Endothelial cell (in vitro differentiated cells): ENCODE data around the gene GMDS. TPM values are rescaled to one million over a fixed set of nuclear protein-coding genes. Genes with fewer than 3 reads are reported as not detected.

ENCODE experiments used
- DNase-seq: peaks from one replicate; pipeline ENCODE4 v3.0.0; 2021; ENCODE audit warnings: low spot score
- H3K27ac Mint-ChIP-seq: one replicate; pipeline ENCODE4 v1.8.0; 2021; ENCODE audit warnings: mixed read lengths, inconsistent platforms; ENCODE audit not compliant: unreplicated experiment
- H3K27me3 Mint-ChIP-seq: one replicate; pipeline ENCODE4 v1.8.0; 2021; ENCODE audit warnings: mild to moderate bottlenecking, moderate library complexity, mixed read lengths, inconsistent platforms; ENCODE audit not compliant: unreplicated experiment
- H3K36me3 Mint-ChIP-seq: one replicate; pipeline ENCODE4 v1.8.0; 2021; ENCODE audit warnings: mild to moderate bottlenecking, low read depth, mixed read lengths, inconsistent platforms; ENCODE audit not compliant: unreplicated experiment
- H3K4me1 Mint-ChIP-seq: one replicate; pipeline ENCODE4 v1.8.0; 2021; ENCODE audit warnings: mild to moderate bottlenecking, mixed read lengths, inconsistent platforms; ENCODE audit not compliant: unreplicated experiment
- H3K4me3 Mint-ChIP-seq: one replicate; pipeline ENCODE4 v1.8.0; 2021; ENCODE audit warnings: mild to moderate bottlenecking, mixed read lengths, inconsistent platforms; ENCODE audit not compliant: unreplicated experiment
- H3K9me3 Mint-ChIP-seq: one replicate; pipeline ENCODE4 v1.8.0; 2021; ENCODE audit warnings: mixed read lengths, inconsistent platforms; ENCODE audit not compliant: unreplicated experiment
- CTCF ChIP-seq: fragments of 200-600 bp; sonication (generic); IDR thresholded peaks from one replicate; pipeline ENCODE4 v1.5.0; 2021; ENCODE audit warnings: antibody characterized with exemption; ENCODE audit not compliant: unreplicated experiment
- total RNA-seq: library from RNA; stranded (reverse); fragmentation: NEBNext Ultra II Directional; extraction: Animal tissue kit (Norgen Biotek cat#: 25700); gene quantifications from one replicate; pipeline ENCODE4 v1.2.1, GENCODE V29; 2021; ENCODE audit not compliant: unreplicated experiment

Gene GMDS
- total RNA-seq, 1 donor from 2014 or later, result 36.0 TPM

GRCh38 chr6:1613346-1613687 is 632.1 kb downstream of the GMDS start:
- peaks cover 46% of the 10 kb centered on the region for H3K4me1 Mint-ChIP-seq

GRCh38 chr6:1612974-1613306 is 632.5 kb downstream of the GMDS start:
- H3K4me3 Mint-ChIP-seq, result peak overlapping the region; percentile 100
- peaks cover 27% of the 10 kb centered on the region for H3K27me3 Mint-ChIP-seq
- peaks cover 4% of the 10 kb centered on the region for H3K9me3 Mint-ChIP-seq
- H3K36me3 Mint-ChIP-seq, result peaks cover 38% of the 10 kb centered on the region
- no peak for DNase-seq
- TF ChIP-seq CTCF, result no peak
- H3K27ac Mint-ChIP-seq, result peak overlapping the region; percentile 96
- peaks cover 46% of the 10 kb centered on the region for H3K4me1 Mint-ChIP-seq

More at GRCh38 chr6:1613346-1613687, 632.1 kb downstream of the GMDS start:
- H3K27me3 Mint-ChIP-seq, result peaks cover 25% of the 10 kb centered on the region
- no peak for TF ChIP-seq CTCF
- DNase-seq, result no peak
- H3K27ac Mint-ChIP-seq, result peak overlapping the region; percentile 96
- peaks cover 4% of the 10 kb centered on the region for H3K9me3 Mint-ChIP-seq
- H3K4me3 Mint-ChIP-seq, result peak overlapping the region; percentile 100
- peaks cover 40% of the 10 kb centered on the region for H3K36me3 Mint-ChIP-seq

GRCh38 chr6:1612299-1612973 is 633.0 kb downstream of the GMDS start:
- no peak for TF ChIP-seq CTCF
- DNase-seq, result no peak
- peaks cover 44% of the 10 kb centered on the region for H3K4me1 Mint-ChIP-seq
- H3K9me3 Mint-ChIP-seq, result peaks cover 4% of the 10 kb centered on the region
- peaks cover 33% of the 10 kb centered on the region for H3K36me3 Mint-ChIP-seq
- H3K4me3 Mint-ChIP-seq, result peak overlapping the region; percentile 100
- H3K27me3 Mint-ChIP-seq, result peaks cover 28% of the 10 kb centered on the region
- peak overlapping the region; percentile 96 for H3K27ac Mint-ChIP-seq

- peaks cover 4% of the 10 kb centered on the region for H3K9me3 Mint-ChIP-seq
- DNase-seq, result peak; percentile 30
- no peak for TF ChIP-seq CTCF
- H3K4me3 Mint-ChIP-seq, result peak overlapping the region; percentile 100
- peaks cover 28% of the 10 kb centered on the region for H3K36me3 Mint-ChIP-seq
- H3K27ac Mint-ChIP-seq, result peak overlapping the region; percentile 96
- peaks cover 32% of the 10 kb centered on the region for H3K27me3 Mint-ChIP-seq
- H3K4me1 Mint-ChIP-seq, result peaks cover 44% of the 10 kb centered on the region
These were observed 633.7 kb downstream of the GMDS start for GRCh38 chr6:1611572-1612298.

GRCh38 chr6:1611322-1611571 is 634.2 kb downstream of the GMDS start:
- no peak for TF ChIP-seq CTCF
- Mint-ChIP-seq H3K9me3 (peaks cover 4% of the 10 kb centered on the region), H3K4me1 (peaks cover 44% of the 10 kb centered on the region), H3K36me3 (peaks cover 28% of the 10 kb centered on the region), H3K27ac (no peak overlapping the region), H3K4me3 (no peak overlapping the region), H3K27me3 (peaks cover 31% of the 10 kb centered on the region)
- DNase-seq, result no peak
